MM.1S (cell line): ENCODE measurements around the gene AMMECR1L.

Source experiments
- DNase-seq: peaks from one replicate; pipeline ENCODE4 v3.0.0-alpha.2; 2015
- H2AFZ ChIP-seq: fragments of 300-600 bp; sonication (generic); 2 replicates; pipeline ENCODE4 v1.6.0; 2016; ENCODE audit warnings: antibody characterized with exemption, low read length
- H3F3A ChIP-seq: fragments of 300-600 bp; sonication (generic); 2 replicates; pipeline ENCODE4 v1.6.1; 2016; ENCODE audit warnings: mild to moderate bottlenecking, antibody characterized with exemption, low read length, moderate library complexity, mixed read lengths; ENCODE audit not compliant: insufficient read depth
- H3K27ac ChIP-seq: fragments of 300-600 bp; sonication (generic); 2 replicates; pipeline ENCODE4 v1.5.1; 2016; ENCODE audit warnings: mild to moderate bottlenecking, low read length
- H3K27me3 ChIP-seq: fragments of 300-600 bp; sonication (generic); replicated peaks from 2 replicates; pipeline ENCODE4 v1.6.0; 2016; ENCODE audit warnings: low read length; ENCODE audit not compliant: insufficient read depth
- H3K36me3 ChIP-seq: fragments of 300-600 bp; sonication (generic); replicated peaks from 2 replicates; pipeline ENCODE4 v1.6.1; 2016; ENCODE audit warnings: mild to moderate bottlenecking, low read length, mixed read lengths; ENCODE audit not compliant: insufficient read depth
- H3K4me1 ChIP-seq: fragments of 300-600 bp; sonication (generic); 2 replicates; pipeline ENCODE4 v1.6.1; 2016; ENCODE audit warnings: low read length, mixed read lengths
- H3K4me2 ChIP-seq: fragments of 300-600 bp; sonication (generic); 2 replicates; pipeline ENCODE4 v1.6.0; 2016; ENCODE audit warnings: low read depth, low read length
- H3K4me3 ChIP-seq: fragments of 300-600 bp; sonication (generic); 2 replicates; pipeline ENCODE4 v1.5.1; 2016; ENCODE audit warnings: low read length, mixed read lengths
- H3K79me2 ChIP-seq: fragments of 300-600 bp; sonication (generic); 2 replicates; pipeline ENCODE4 v1.6.1; 2016; ENCODE audit warnings: mixed run types, low read length, mixed read lengths
- H3K9ac ChIP-seq: fragments of 300-600 bp; sonication (generic); 2 replicates; pipeline ENCODE4 v1.6.1; 2016; ENCODE audit warnings: low read length, mixed read lengths
- H3K9me2 ChIP-seq: fragments of 300-600 bp; sonication (generic); replicated peaks from 2 replicates; pipeline ENCODE4 v1.6.1; 2016; ENCODE audit warnings: mild to moderate bottlenecking, low read length, mixed read lengths; ENCODE audit not compliant: insufficient read depth
- H3K9me3 ChIP-seq: fragments of 300-600 bp; sonication (generic); replicated peaks from 2 replicates; pipeline ENCODE4 v1.6.1; 2016; ENCODE audit warnings: mild to moderate bottlenecking, low read length, mixed read lengths; ENCODE audit not compliant: insufficient read depth
- H4K20me1 ChIP-seq: fragments of 300-600 bp; sonication (generic); 2 replicates; pipeline ENCODE4 v1.6.1; 2016; ENCODE audit warnings: mild to moderate bottlenecking, low read length, moderate library complexity, mixed read lengths; ENCODE audit not compliant: insufficient read depth
- EZH2 ChIP-seq: fragments of 300-600 bp; sonication (generic); optimal IDR thresholded peaks from 2 replicates; pipeline ENCODE3; 2017; ENCODE audit warnings: low read depth, mild to moderate bottlenecking, antibody characterized with exemption, low read length, mixed read lengths
- EZH2phosphoT487 ChIP-seq: fragments of 300-600 bp; sonication (generic); IDR thresholded peaks from 2 replicates; pipeline ENCODE4 v1.6.1; 2018; ENCODE audit warnings: antibody characterized with exemption, low read length
- TF ChIP-seq, protein P1 (sequence below): fragments of 300-600 bp; sonication (generic); IDR thresholded peaks from 2 replicates; pipeline ENCODE4 v1.5.1; 2016; ENCODE audit warnings: antibody characterized with exemption, low read length, mixed read lengths

AMMECR1L gene

DNA sequence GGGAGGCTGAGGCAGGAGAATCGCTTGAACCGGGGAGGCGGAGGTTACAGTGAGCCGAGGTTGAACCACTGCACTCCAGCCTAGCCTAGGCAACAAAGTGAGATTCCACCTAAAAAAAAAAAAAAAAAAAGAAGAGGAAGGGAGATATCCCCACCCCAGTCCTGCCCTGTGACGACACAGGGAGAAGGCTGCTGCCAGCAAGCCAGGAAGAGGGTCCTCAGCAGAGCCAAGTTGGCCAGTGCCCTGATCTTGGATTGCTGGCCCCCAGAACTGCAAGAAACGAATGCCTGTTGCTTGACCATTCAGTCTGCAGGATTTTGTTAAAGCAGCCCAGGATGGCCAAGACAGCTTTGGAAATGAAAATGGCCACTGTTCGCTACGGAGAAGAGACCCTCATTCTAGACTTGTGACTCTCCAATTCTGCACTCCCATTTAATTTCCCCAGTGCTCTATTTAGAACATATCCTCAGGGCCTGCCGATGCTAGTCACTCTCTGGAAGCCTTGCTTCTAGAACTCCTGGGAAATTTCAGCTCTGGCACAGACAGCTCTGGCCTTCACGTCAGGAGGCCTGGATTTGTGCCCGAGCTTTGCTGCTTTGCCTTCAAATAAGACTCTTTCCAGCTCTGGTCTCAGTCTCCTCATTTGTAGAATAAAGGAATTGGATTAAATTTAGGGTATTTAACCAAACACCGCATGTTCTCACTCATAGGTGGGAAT is 15.7 kb upstream of the AMMECR1L start:
- Histone ChIP-seq H3K79me2 (no peaks in the 10 kb centered on the region), H3K4me3 (no peak overlapping the region), H3F3A (no peaks in the 10 kb centered on the region), H3K36me3 (no peaks in the 10 kb centered on the region), H3K9me2 (no peaks in the 10 kb centered on the region), H2AFZ (no peak overlapping the region), H3K4me1 (no peaks in the 10 kb centered on the region), H3K4me2 (no peak overlapping the region), H3K9me3 (no peaks in the 10 kb centered on the region), H3K27me3 (no peaks in the 10 kb centered on the region), H4K20me1 (no peaks in the 10 kb centered on the region), H3K27ac (no peak overlapping the region), H3K9ac (no peak overlapping the region)
- TF ChIP-seq EZH2 = no peak
- no peak for DNase-seq

- Histone ChIP-seq H4K20me1 (no peaks in the 10 kb centered on the region), H3K9me3 (no peaks in the 10 kb centered on the region), H3K27ac (no peak overlapping the region), H3K4me2 (no peak overlapping the region), H3K27me3 (no peaks in the 10 kb centered on the region), H3K9ac (no peak overlapping the region), H3K4me1 (no peaks in the 10 kb centered on the region), H3K36me3 (no peaks in the 10 kb centered on the region), H2AFZ (no peak overlapping the region), H3K9me2 (no peaks in the 10 kb centered on the region), H3F3A (no peaks in the 10 kb centered on the region), H3K4me3 (no peak overlapping the region), H3K79me2 (no peaks in the 10 kb centered on the region)
- DNase-seq = no peak
- TF ChIP-seq EZH2 = no peak
- TF ChIP-seq, protein P1, sequence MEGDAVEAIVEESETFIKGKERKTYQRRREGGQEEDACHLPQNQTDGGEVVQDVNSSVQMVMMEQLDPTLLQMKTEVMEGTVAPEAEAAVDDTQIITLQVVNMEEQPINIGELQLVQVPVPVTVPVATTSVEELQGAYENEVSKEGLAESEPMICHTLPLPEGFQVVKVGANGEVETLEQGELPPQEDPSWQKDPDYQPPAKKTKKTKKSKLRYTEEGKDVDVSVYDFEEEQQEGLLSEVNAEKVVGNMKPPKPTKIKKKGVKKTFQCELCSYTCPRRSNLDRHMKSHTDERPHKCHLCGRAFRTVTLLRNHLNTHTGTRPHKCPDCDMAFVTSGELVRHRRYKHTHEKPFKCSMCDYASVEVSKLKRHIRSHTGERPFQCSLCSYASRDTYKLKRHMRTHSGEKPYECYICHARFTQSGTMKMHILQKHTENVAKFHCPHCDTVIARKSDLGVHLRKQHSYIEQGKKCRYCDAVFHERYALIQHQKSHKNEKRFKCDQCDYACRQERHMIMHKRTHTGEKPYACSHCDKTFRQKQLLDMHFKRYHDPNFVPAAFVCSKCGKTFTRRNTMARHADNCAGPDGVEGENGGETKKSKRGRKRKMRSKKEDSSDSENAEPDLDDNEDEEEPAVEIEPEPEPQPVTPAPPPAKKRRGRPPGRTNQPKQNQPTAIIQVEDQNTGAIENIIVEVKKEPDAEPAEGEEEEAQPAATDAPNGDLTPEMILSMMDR = no peak
- TF ChIP-seq EZH2phosphoT487 = no peak
Measured at GRCh38 chr2:127897531-127898211, 11.9 kb upstream of the AMMECR1L start.

DNA sequence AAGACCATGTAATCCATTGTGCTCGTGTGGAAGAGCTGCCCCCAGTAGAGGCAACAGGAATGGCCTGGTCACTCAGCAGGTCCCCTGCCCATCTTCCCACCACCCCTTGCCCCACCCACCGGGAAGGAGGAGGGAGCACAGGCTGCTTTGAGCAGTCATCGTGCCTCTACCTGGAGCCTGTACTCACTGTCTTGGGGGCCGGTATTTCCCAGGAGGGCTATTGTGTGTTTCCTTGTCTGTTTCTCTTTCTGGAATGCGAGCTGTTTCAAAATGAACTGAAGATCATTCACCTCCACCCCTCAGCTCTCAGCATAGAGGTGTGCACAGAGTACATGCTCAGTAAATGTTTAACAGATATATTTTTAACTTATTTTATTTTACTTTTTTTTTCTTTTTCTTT is 7.7 kb upstream of the AMMECR1L start:
- no peak overlapping the region for H3K4me3 ChIP-seq
- no peaks in the 10 kb centered on the region for H3F3A ChIP-seq
- H3K27me3 ChIP-seq = no peaks in the 10 kb centered on the region
- H3K4me2 ChIP-seq = no peak overlapping the region
- no peak overlapping the region for H2AFZ ChIP-seq
- TF ChIP-seq EZH2 (no peak), EZH2phosphoT487 (no peak)
- TF ChIP-seq, protein P1 = no peak
- no peak overlapping the region for H3K9ac ChIP-seq
- H3K36me3 ChIP-seq = no peaks in the 10 kb centered on the region
- DNase-seq = no peak
- no peaks in the 10 kb centered on the region for H3K4me1 ChIP-seq
- H3K9me3 ChIP-seq = no peaks in the 10 kb centered on the region
- H3K9me2 ChIP-seq = no peaks in the 10 kb centered on the region
- H3K79me2 ChIP-seq = no peaks in the 10 kb centered on the region
- H3K27ac ChIP-seq = no peak overlapping the region
- H4K20me1 ChIP-seq = no peaks in the 10 kb centered on the region

GRCh38 chr2:127893033-127893432 is 7.3 kb upstream of the AMMECR1L start:
- Histone ChIP-seq H3K4me3 (no peak overlapping the region), H3K9ac (no peak overlapping the region), H3K9me3 (no peaks in the 10 kb centered on the region), H3K36me3 (no peaks in the 10 kb centered on the region), H3K4me1 (no peaks in the 10 kb centered on the region), H3F3A (no peaks in the 10 kb centered on the region), H3K27me3 (no peaks in the 10 kb centered on the region), H3K27ac (no peak overlapping the region), H3K79me2 (no peaks in the 10 kb centered on the region), H3K9me2 (no peaks in the 10 kb centered on the region), H4K20me1 (no peaks in the 10 kb centered on the region), H3K4me2 (no peak overlapping the region), H2AFZ (no peak overlapping the region)
- TF ChIP-seq, protein P1 = no peak
- TF ChIP-seq EZH2phosphoT487 (no peak), EZH2 (no peak)
- no peak for DNase-seq
